GM23338 (cell line): ENCODE measurements around the gene HK1. TPM values are rescaled to one million over a fixed set of nuclear protein-coding genes. Genes with fewer than 3 reads are reported as not detected.
A peak's percentile ranks its signal among the peaks of the same experiment; 100 is the strongest.

Experiments used
- ATAC-seq: fragments of 200-7000 bp; cut with Tn5 transposase; 3 replicates; pipeline ENCODE4 v1.9.1; 2020
- DNase-seq: peaks from one replicate; pipeline ENCODE4 v3.0.0-alpha.2; 2015; ENCODE audit warnings: low spot score
- H2AFZ ChIP-seq: fragments of 200-600 bp; sonication (generic); 2 replicates; pipeline ENCODE4 v1.8.0; 2016; ENCODE audit warnings: antibody characterized with exemption, mild to moderate bottlenecking, moderate library complexity
- H3F3A ChIP-seq: fragments of 200-600 bp; sonication (generic); replicated peaks from 2 replicates; pipeline ENCODE4 v1.8.0; 2017; ENCODE audit warnings: antibody characterized with exemption, mixed run types, low read depth
- H3K27ac ChIP-seq: fragments of 200-600 bp; sonication (generic); 2 replicates; pipeline ENCODE4 v1.6.1; 2016; ENCODE audit warnings: low read depth
- H3K27me3 ChIP-seq: fragments of 200-600 bp; sonication (generic); 2 replicates; pipeline ENCODE4 v1.8.0; 2016; ENCODE audit warnings: mild to moderate bottlenecking, mixed run types, moderate library complexity; ENCODE audit not compliant: insufficient read depth
- H3K36me3 ChIP-seq: fragments of 200-600 bp; sonication (generic); 2 replicates; pipeline ENCODE4 v1.8.0; 2016; ENCODE audit warnings: mild to moderate bottlenecking; ENCODE audit not compliant: insufficient read depth
- H3K4me1 ChIP-seq: fragments of 200-600 bp; sonication (generic); 2 replicates; pipeline ENCODE4 v1.8.0; 2016; ENCODE audit warnings: mild to moderate bottlenecking, moderate library complexity; ENCODE audit not compliant: insufficient read depth
- H3K4me2 ChIP-seq: fragments of 200-600 bp; sonication (generic); 2 replicates; pipeline ENCODE4 v1.7.1; 2017; ENCODE audit warnings: mixed run types
- H3K4me3 ChIP-seq: fragments of 200-600 bp; sonication (generic); 2 replicates; pipeline ENCODE4 v1.6.1; 2016; ENCODE audit warnings: mixed run types
- H3K79me2 ChIP-seq: fragments of 200-600 bp; sonication (generic); replicated peaks from 2 replicates; pipeline ENCODE4 v1.8.0; 2017; ENCODE audit warnings: mild to moderate bottlenecking; ENCODE audit not compliant: insufficient read depth
- H3K9me2 ChIP-seq: fragments of 200-600 bp; sonication (generic); 2 replicates; pipeline ENCODE4 v1.8.0; 2017; ENCODE audit not compliant: insufficient read depth
- H4K20me1 ChIP-seq: fragments of 200-600 bp; sonication (generic); replicated peaks from 2 replicates; pipeline ENCODE4 v1.8.0; 2017; ENCODE audit warnings: mild to moderate bottlenecking; ENCODE audit not compliant: insufficient read depth
- H3K27ac Mint-ChIP-seq: 2 replicates; pipeline ENCODE4 v1.8.0; 2020; ENCODE audit warnings: inconsistent platforms, mild to moderate bottlenecking, moderate library complexity, mixed read lengths
- H3K27me3 Mint-ChIP-seq: 3 replicates; pipeline ENCODE4 v1.8.0; 2022; ENCODE audit warnings: low read depth, mild to moderate bottlenecking, moderate library complexity, mixed read lengths, inconsistent platforms; ENCODE audit not compliant: insufficient read depth, poor library complexity
- H3K36me3 Mint-ChIP-seq: 3 replicates; pipeline ENCODE4 v1.8.0; 2021; ENCODE audit warnings: low read depth, mild to moderate bottlenecking, inconsistent platforms, moderate library complexity, mixed read lengths
- H3K4me1 Mint-ChIP-seq: 3 replicates; pipeline ENCODE4 v1.8.0; 2020; ENCODE audit warnings: mild to moderate bottlenecking, inconsistent platforms, mixed read lengths
- H3K4me3 Mint-ChIP-seq: 3 replicates; pipeline ENCODE4 v1.8.0; 2021; ENCODE audit warnings: moderate library complexity, mild to moderate bottlenecking, inconsistent platforms, mixed read lengths
- H3K9me3 Mint-ChIP-seq: 3 replicates; pipeline ENCODE4 v1.8.0; 2020; ENCODE audit warnings: moderate library complexity, mild to moderate bottlenecking, inconsistent platforms, mixed read lengths
- ETS1 ChIP-seq: IDR thresholded peaks from 2 replicates; pipeline ENCODE4 v1.6.1; 2016; ENCODE audit warnings: antibody characterized with exemption
- JUNB ChIP-seq: IDR thresholded peaks from one replicate; pipeline ENCODE4 v1.6.1; 2016; ENCODE audit warnings: antibody characterized with exemption; ENCODE audit not compliant: unreplicated experiment
- NANOG ChIP-seq: IDR thresholded peaks from 2 replicates; pipeline ENCODE4 v1.6.1; 2016; ENCODE audit warnings: antibody characterized with exemption, borderline replicate concordance
- ZNF462 ChIP-seq: fragments of 250-450 bp; sonication (Bioruptor Pico); IDR thresholded peaks from 2 replicates; pipeline ENCODE4 v1.5.0; 2020; ENCODE audit warnings: mild to moderate bottlenecking, moderate library complexity
- polyA plus RNA-seq: library from polyadenylated mRNA; unstranded; fragments of >200 nt; fragmentation: Nextera tagmentation; extraction: Ambion mirVana; gene quantifications from 2 replicates; pipeline ENCODE4 v1.2.1, GENCODE V29; 2016
- total RNA-seq: library from RNA; depleted of rRNA; stranded (reverse); fragments of >200 nt; shearing (Covaris generic); gene quantifications from 2 replicates; pipeline ENCODE4 v1.2.3, GENCODE V29; 2014

HK1 gene
- total and polyA plus RNA-seq, 2 experiments from 2014 or later = 76.6 to 229 TPM

- no peak for TF ChIP-seq ZNF462 (CRISPR knock-in tag)
Observed at GRCh38 chr10:69317175-69317604, 38.9 kb downstream of the HK1 start (continued).

- no peaks in the 10 kb centered on the region for H3K9me3 Mint-ChIP-seq
- Histone ChIP-seq H3K9me2 (no peaks in the 10 kb centered on the region), H3K4me1 (peaks cover 60% of the 10 kb centered on the region), H2AFZ (peak overlapping the region; percentile 85; the same call in 1 of the 2 replicates), H3K27me3 (no peaks in the 10 kb centered on the region), H3K27ac (peak overlapping the region; percentile 87; the same call in 1 of the 2 replicates), H4K20me1 (peaks cover 14% of the 10 kb centered on the region), H3K36me3 (no peaks in the 10 kb centered on the region), H3K79me2 (peaks cover 40% of the 10 kb centered on the region), H3F3A (peaks cover 17% of the 10 kb centered on the region), H3K4me3 (peak overlapping the region; percentile 99), H3K4me2 (peak overlapping the region; percentile 99)
- ATAC-seq (peak; percentile 23), DNase-seq (no peak)
- peaks cover 6% of the 10 kb centered on the region; the same call in 2 of the 3 replicates for H3K36me3 Mint-ChIP-seq
- peaks cover 51% of the 10 kb centered on the region for H3K4me1 Mint-ChIP-seq
- H3K4me3 Mint-ChIP-seq = peak overlapping the region; percentile 95
- no peak overlapping the region; the same call in 1 of the 2 replicates for H3K27ac Mint-ChIP-seq
- H3K27me3 Mint-ChIP-seq = peaks cover 9% of the 10 kb centered on the region
- TF ChIP-seq NANOG = no peak
- no peak for TF ChIP-seq ZNF462 (CRISPR knock-in tag)
- no peak for TF ChIP-seq ETS1
- TF ChIP-seq JUNB = no peak
Observed at GRCh38 chr10:69317626-69318105, 39.4 kb downstream of the HK1 start.
